WI38 (cell line): Measurements from ENCODE around the gene EFNA5.
A peak's percentile ranks its signal among the peaks of the same experiment; 100 is the strongest.

Experiments used
- H3K4me3 ChIP-seq: 2 replicates; pipeline ENCODE4 v1.5.1; 2011; ENCODE audit warnings: low read depth, mild to moderate bottlenecking, control low read depth, low read length
- CTCF ChIP-seq: IDR thresholded peaks from 2 replicates; pipeline ENCODE4 v1.5.1; 2012; ENCODE audit warnings: low read depth, mild to moderate bottlenecking, control low read depth, low read length

Gene EFNA5

GRCh38 chr5:107670932-107671741 is at the start of gene EFNA5:
TSS of gene EFNA5 (minus strand) at chr5:107670937.
- H3K4me3 ChIP-seq = peak within 1 kb of the TSS; percentile 68
- TF ChIP-seq CTCF = no peak

- TF ChIP-seq CTCF = no peak
- H3K4me3 ChIP-seq = no peak overlapping the region
Measured at GRCh38 chr5:107719034-107719606, 48.4 kb upstream of the EFNA5 start.

DNA sequence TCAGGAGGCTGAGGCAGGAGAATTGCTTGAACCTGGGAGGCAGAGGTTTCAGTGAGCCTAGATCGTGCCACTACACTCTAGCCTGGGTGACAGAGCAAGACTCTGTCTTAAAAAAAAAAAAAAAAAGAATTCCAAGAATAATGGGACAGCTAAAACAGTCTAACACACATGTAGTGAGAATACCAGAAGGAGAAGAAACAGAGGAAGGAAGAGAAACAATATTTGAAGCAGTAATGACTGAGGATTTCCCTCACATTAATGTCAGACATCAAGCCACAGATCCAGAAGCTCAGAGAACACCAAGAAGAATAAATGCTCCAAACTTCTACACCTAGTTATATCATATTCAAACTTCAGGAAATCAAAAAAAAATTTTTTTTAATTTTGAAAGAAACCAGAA is 47.1 kb upstream of the EFNA5 start:
- no peak for TF ChIP-seq CTCF
- H3K4me3 ChIP-seq = no peak overlapping the region

- H3K4me3 ChIP-seq = no peak overlapping the region
- TF ChIP-seq CTCF = no peak
Measured at GRCh38 chr5:107713228-107713627, 42.5 kb upstream of the EFNA5 start.

- H3K4me3 ChIP-seq = no peak overlapping the region
- TF ChIP-seq CTCF = no peak
Measured at GRCh38 chr5:107712359-107712870, 41.7 kb upstream of the EFNA5 start.

DNA sequence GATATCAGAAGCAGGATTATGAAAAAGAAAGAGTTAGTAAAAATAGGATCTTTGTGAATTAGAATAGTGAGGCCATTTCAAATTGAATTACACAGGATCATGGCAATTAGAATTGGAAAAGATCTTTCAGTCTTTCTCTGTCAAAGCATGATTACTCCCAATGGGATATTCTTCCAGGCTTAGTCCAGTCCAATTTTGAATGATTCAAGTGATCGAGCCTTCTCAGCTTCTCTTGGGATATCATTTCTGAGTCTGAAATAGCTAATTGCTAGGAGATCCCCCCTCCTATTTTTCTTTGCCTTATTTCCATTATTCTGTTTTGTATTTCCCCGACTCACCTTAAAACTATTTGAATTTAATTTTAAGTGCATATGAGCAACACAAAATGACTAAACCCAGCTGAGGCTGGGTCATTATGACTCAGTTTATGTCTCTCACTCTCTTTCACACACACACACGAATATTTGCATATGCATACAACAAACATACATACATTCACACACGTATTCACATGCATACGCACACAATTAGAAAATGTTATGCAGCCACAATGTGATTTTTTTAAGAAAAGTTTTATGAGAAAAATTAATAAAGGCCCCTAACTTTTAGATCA is 34.8 kb upstream of the EFNA5 start:
- no peak for TF ChIP-seq CTCF
- no peak overlapping the region for H3K4me3 ChIP-seq
